Measurements from ENCODE around the gene BRD2. TPM values are rescaled to one million over a fixed set of nuclear protein-coding genes. Genes with fewer than 3 reads are reported as not detected.
A peak's percentile ranks its signal among the peaks of the same experiment; 100 is the strongest.

The BRD2 gene
- total RNA-seq, 1 donor from 2014 or later, result 234 TPM

GRCh38 chr6:32945108-32945760 lies 23.2 kb upstream of the BRD2 start:
- DNase-seq (ENCODE audit: low read depth) (peak; percentile 35), FAIRE-seq (no peak)
- Histone ChIP-seq H3K9me3 (ENCODE audit: insufficient read depth, low read depth, low read length) (no peaks in the 10 kb centered on the region), H3K4me1 (ENCODE audit: insufficient read depth, low read length) (no peaks in the 10 kb centered on the region), H2AFZ (ENCODE audit: low read depth, low read length) (no peak overlapping the region), H4K20me1 (ENCODE audit: insufficient read depth, low read length) (no peaks in the 10 kb centered on the region), H3K9ac (ENCODE audit: low read length) (no peak overlapping the region), H3K79me2 (ENCODE audit: insufficient read depth, low read length) (no peaks in the 10 kb centered on the region), H3K4me3 (ENCODE audit: insufficient read depth, low read depth, low read length) (no peak overlapping the region), H3K27me3 (ENCODE audit: insufficient read depth, low read length) (peaks cover 20% of the 10 kb centered on the region), H3K36me3 (ENCODE audit: insufficient read depth, low read length) (no peaks in the 10 kb centered on the region), H3K4me2 (ENCODE audit: low read length) (no peak overlapping the region), H3K27ac (ENCODE audit: low read depth, low read length) (no peak overlapping the region)
- peaks cover 4% of the 10 kb centered on the region for H3K27me3 Mint-ChIP-seq (ENCODE audit: low read depth, unreplicated experiment)
- no peak for TF ChIP-seq CTCF (IDR thresholded peaks at IDR 0.05; ENCODE audit: insufficient read depth, low read depth, low read length)
- no peak for TF ChIP-seq EZH2 (IDR thresholded peaks at IDR 0.05; ENCODE audit: insufficient read depth, low read length)
- no peaks in the 10 kb centered on the region for H3K9me3 Mint-ChIP-seq (ENCODE audit: unreplicated experiment)
- no peak overlapping the region for H3K27ac Mint-ChIP-seq (ENCODE audit: unreplicated experiment)
- H3K4me1 Mint-ChIP-seq (ENCODE audit: low read depth, unreplicated experiment), result no peaks in the 10 kb centered on the region
- no peak overlapping the region for H3K4me3 Mint-ChIP-seq (ENCODE audit: unreplicated experiment)
- peaks cover 3% of the 10 kb centered on the region for H3K36me3 Mint-ChIP-seq (ENCODE audit: low read depth, unreplicated experiment)

DNA sequence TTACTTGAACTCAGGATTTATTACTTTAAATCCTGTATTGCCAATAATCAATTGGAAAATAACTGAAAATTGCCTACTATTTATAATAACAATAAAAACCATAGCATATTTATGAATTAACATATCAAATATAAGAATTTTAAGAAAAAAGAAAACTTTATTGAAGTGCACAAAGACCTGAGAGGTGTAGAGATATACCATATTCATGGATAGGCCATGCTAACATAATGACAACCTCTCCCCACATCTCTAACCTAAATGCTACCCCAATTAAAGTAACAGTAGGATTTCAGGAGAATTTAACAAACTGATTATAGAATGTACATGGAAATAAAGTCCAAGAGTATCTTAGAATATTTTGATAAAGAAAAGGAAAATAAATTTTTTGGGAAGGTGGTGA lies 22.4 kb upstream of the BRD2 start:
- TF ChIP-seq CTCF (IDR thresholded peaks at IDR 0.05; ENCODE audit: insufficient read depth, low read depth, low read length) (no peak), EZH2 (IDR thresholded peaks at IDR 0.05; ENCODE audit: insufficient read depth, low read length) (no peak)
- H3K9me3 ChIP-seq (ENCODE audit: insufficient read depth, low read depth, low read length), result no peaks in the 10 kb centered on the region
- FAIRE-seq, result no peak

DNA sequence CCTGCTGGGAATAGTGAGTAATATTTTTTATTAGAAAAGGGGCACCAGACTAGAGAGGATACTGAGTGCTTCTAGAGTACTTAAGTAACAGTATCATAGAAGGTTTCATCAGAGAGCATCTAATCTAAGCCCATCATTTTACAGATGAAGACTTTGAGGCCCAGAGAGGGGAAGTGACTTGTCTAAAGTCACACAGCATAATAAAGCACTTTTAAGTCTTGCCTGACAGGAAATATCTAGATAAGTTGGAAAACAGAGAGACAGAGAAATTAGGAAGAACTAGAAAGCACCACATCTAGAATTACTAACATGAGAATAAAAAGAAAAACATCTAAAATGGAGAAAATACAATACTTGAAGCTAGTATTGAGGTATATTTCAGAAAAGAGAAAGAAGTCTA lies 21.5 kb upstream of the BRD2 start:
- Mint-ChIP-seq H3K4me1 (ENCODE audit: low read depth, unreplicated experiment) (no peaks in the 10 kb centered on the region), H3K27me3 (ENCODE audit: low read depth, unreplicated experiment) (peaks cover 4% of the 10 kb centered on the region), H3K9me3 (ENCODE audit: unreplicated experiment) (no peaks in the 10 kb centered on the region), H3K36me3 (ENCODE audit: low read depth, unreplicated experiment) (peaks cover 3% of the 10 kb centered on the region), H3K27ac (ENCODE audit: unreplicated experiment) (no peak overlapping the region), H3K4me3 (ENCODE audit: unreplicated experiment) (no peak overlapping the region)
- Histone ChIP-seq H3K36me3 (ENCODE audit: insufficient read depth, low read length) (no peaks in the 10 kb centered on the region), H3K27me3 (ENCODE audit: insufficient read depth, low read length) (peaks cover 12% of the 10 kb centered on the region), H3K4me1 (ENCODE audit: insufficient read depth, low read length) (no peaks in the 10 kb centered on the region), H3K9me3 (ENCODE audit: insufficient read depth, low read depth, low read length) (no peaks in the 10 kb centered on the region), H2AFZ (ENCODE audit: low read depth, low read length) (no peak overlapping the region), H3K27ac (ENCODE audit: low read depth, low read length) (no peak overlapping the region), H3K4me2 (ENCODE audit: low read length) (no peak overlapping the region), H3K4me3 (ENCODE audit: insufficient read depth, low read depth, low read length) (no peak overlapping the region), H3K79me2 (ENCODE audit: insufficient read depth, low read length) (no peaks in the 10 kb centered on the region), H4K20me1 (ENCODE audit: insufficient read depth, low read length) (no peaks in the 10 kb centered on the region), H3K9ac (ENCODE audit: low read length) (no peak overlapping the region)
- TF ChIP-seq EZH2 (IDR thresholded peaks at IDR 0.05; ENCODE audit: insufficient read depth, low read length) (no peak), CTCF (IDR thresholded peaks at IDR 0.05; ENCODE audit: insufficient read depth, low read depth, low read length) (no peak)
- no peak for DNase-seq (ENCODE audit: low read depth)
- FAIRE-seq, result no peak

More for the DNA sequence above, 22.4 kb upstream of the BRD2 start:
- Mint-ChIP-seq H3K36me3 (ENCODE audit: low read depth, unreplicated experiment) (peaks cover 3% of the 10 kb centered on the region), H3K4me1 (ENCODE audit: low read depth, unreplicated experiment) (no peaks in the 10 kb centered on the region), H3K4me3 (ENCODE audit: unreplicated experiment) (no peak overlapping the region), H3K27me3 (ENCODE audit: low read depth, unreplicated experiment) (peaks cover 4% of the 10 kb centered on the region), H3K27ac (ENCODE audit: unreplicated experiment) (no peak overlapping the region), H3K9me3 (ENCODE audit: unreplicated experiment) (no peaks in the 10 kb centered on the region)
- Histone ChIP-seq H4K20me1 (ENCODE audit: insufficient read depth, low read length) (no peaks in the 10 kb centered on the region), H2AFZ (ENCODE audit: low read depth, low read length) (no peak overlapping the region), H3K4me3 (ENCODE audit: insufficient read depth, low read depth, low read length) (no peak overlapping the region), H3K79me2 (ENCODE audit: insufficient read depth, low read length) (no peaks in the 10 kb centered on the region), H3K9ac (ENCODE audit: low read length) (no peak overlapping the region), H3K27me3 (ENCODE audit: insufficient read depth, low read length) (peaks cover 16% of the 10 kb centered on the region), H3K4me2 (ENCODE audit: low read length) (no peak overlapping the region), H3K4me1 (ENCODE audit: insufficient read depth, low read length) (no peaks in the 10 kb centered on the region), H3K36me3 (ENCODE audit: insufficient read depth, low read length) (no peaks in the 10 kb centered on the region), H3K27ac (ENCODE audit: low read depth, low read length) (no peak overlapping the region)
- DNase-seq (ENCODE audit: low read depth), result no peak

Measured in astrocyte (in vitro differentiated cells and primary cell).